T47D (cell line): Measurements from ENCODE around the gene PRKCZ.

Experiments
- DNase-seq, 2 experiments: peaks; one replicate each; pipeline versions ENCODE4 v3.0.0 to v3.0.0-alpha.2; 2011 to 2012; ENCODE audit warnings: low read depth in 1 of 2, low spot score in 1 of 2
- JUND ChIP-seq: IDR thresholded peaks from 2 replicates; pipeline ENCODE4 v1.6.1; 2012; ENCODE audit warnings: low read depth
- in situ Hi-C: cut with HindIII; loops from 2 replicates; pipeline ENCODE4 v1.10.0; 2016; ENCODE audit warnings: low sequenced_read_pairs, low pct_unique_long_range_greater_than_20kb

Gene PRKCZ

DNA sequence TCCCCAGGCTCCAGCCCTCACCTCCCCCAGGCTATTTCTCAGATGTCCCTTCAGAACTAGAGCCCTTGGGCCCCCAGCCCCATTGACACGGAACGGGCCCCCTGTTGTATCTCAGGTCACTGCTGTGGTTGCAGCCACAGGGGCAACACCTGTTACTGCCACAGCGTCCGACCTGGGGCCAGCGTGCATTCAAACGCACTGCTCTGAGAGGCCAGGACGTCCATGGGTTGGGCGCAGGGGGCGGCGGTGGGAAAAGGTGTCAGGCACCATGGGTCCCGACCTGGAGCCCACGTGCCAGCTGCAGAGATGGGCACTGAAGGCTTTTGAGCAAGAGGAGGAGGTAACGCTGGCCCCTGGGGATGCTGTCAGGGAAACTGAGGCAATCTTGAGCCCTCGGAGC is 131.1 kb downstream of the PRKCZ start:
- no peak for TF ChIP-seq JUND
- no peak for DNase-seq
- in situ Hi-C loops, result no loop called here

GRCh38 chr1:2181752-2182151 is 131.5 kb downstream of the PRKCZ start:
- TF ChIP-seq JUND, result no peak
- no peak for DNase-seq
- in situ Hi-C loops, result no loop called here

- no peak for DNase-seq
- in situ Hi-C loops, result no loop called here
- TF ChIP-seq JUND, result no peak
Observed at GRCh38 chr1:2182376-2182775, 132.2 kb downstream of the PRKCZ start.

DNA sequence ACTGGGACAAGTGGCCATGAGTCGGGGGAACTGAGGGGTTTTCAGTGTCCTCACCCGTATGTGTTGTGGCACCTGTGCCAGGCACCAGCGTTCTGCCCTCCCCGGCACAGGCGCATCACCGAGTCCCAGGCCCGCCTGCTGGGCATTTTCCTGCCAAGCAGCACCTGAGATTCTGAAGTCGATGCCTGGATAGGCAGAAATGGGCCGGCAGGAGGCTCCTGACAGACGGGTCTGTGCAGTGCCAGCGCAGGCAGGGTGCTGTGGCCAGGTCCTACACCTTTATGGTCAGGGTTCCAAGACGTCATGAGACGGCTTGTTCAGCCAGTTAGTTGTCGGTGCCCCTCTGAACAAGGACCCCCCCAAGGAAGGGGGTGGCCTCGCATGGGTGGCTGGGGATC is 133.7 kb downstream of the PRKCZ start:
- no peak for TF ChIP-seq JUND
- in situ Hi-C loops, result no loop called here
- no peak for DNase-seq

DNA sequence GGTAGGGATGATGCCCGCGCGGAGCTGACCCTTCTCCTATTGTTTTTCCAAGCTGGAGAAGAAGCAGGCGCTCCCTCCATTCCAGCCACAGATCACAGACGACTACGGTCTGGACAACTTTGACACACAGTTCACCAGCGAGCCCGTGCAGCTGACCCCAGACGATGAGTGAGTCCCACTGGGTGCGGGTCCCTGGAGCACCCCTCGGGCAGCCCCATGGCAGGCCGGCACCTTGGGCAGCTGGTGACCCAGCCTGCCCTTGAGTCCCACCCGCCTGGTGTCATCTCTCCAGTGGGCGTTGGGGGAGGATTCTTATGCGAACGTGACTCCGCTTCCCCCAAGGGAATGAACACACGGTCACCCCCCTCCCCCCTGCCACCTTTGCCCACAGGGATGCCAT is 134.3 kb downstream of the PRKCZ start:
- DNase-seq, result no peak
- in situ Hi-C loops, result no loop called here
- no peak for TF ChIP-seq JUND

DNA sequence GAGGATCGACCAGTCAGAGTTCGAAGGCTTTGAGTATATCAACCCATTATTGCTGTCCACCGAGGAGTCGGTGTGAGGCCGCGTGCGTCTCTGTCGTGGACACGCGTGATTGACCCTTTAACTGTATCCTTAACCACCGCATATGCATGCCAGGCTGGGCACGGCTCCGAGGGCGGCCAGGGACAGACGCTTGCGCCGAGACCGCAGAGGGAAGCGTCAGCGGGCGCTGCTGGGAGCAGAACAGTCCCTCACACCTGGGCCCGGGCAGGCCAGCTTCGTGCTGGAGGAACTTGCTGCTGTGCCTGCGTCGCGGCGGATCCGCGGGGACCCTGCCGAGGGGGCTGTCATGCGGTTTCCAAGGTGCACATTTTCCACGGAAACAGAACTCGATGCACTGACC is 134.7 kb downstream of the PRKCZ start:
- DNase-seq, result no peak
- no peak for TF ChIP-seq JUND
- in situ Hi-C loops, result no loop called here

DNA sequence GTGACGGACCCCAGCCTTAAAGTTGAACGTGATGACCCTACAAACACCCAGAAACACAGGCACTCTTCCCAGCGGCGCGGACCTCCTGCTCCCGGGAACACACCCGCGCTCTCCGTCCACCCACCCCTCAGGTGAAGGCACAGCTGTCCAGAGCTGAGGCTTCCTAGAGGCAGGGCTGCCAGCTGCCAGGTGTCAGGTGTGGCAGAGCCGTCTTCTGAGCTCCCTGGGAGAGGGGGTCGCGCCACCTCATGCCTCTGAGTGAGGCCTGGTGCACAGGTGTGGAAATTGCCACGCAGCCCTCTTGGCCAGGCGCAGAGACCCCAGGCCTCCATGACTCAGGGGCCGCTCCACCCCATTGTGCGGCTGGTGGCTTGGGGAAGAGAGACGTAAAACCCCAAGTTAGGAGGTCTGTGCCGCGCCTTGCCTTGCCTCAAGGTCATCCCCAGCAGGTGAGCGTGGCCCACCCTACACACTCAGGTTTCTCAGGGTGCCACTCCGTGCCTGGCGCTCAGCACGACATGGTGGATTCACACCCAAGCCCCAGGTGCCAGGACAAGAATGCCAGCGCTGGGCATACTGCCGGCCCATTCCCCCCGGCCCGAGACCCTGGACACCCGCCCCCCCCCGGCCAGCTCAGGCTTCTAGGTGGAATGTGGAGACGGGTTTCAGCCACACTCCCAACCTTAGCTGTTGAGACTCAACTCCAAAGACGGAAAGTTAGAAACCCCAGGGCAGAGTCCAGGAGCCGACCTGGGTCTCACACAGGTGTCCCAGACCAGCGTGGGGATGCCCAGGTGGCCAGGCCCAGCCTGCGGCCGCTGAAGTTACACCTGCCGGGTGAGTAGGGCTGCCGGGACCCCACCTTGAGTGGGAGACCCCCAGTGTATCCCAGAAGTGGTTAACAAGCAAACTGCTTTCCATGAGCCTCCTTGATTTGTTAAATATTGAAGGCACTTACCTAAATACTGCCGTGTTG is 136.0 kb downstream of the PRKCZ start:
- DNase-seq, result no peak
- in situ Hi-C loops, result no loop called here
- no peak for TF ChIP-seq JUND

DNA sequence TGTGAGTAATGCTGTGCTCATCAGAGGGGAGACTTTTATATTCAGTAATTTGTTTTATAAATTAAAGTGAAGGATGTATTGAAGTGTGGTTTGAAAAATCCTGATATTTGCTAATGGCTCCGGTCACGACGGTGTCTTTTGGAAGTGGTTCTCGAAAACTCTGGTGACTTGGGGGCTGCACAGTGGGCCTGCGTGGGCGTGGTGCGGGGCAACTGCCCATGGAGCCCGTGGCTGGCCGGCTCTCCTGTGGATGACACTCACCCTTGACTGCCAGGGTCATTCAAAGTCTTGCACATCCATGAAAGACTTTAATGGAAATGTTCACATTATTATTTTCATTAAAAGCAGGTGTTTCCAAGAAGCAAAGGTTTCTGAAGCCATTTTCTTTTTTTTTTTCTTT is 136.7 kb downstream of the PRKCZ start:
- in situ Hi-C loops, result no loop called here
- TF ChIP-seq JUND, result no peak
- no peak for DNase-seq

GRCh38 chr1:2187619-2188018 is 137.4 kb downstream of the PRKCZ start:
- in situ Hi-C loops, result no loop called here
- TF ChIP-seq JUND, result no peak
- no peak for DNase-seq

GRCh38 chr1:2188336-2188735 is 138.1 kb downstream of the PRKCZ start:
- no peak for DNase-seq
- in situ Hi-C loops, result no loop called here
- TF ChIP-seq JUND, result no peak

- in situ Hi-C loops, result no loop called here
- TF ChIP-seq JUND, result no peak
- peak; percentile 84 to 95 for DNase-seq
Observed at GRCh38 chr1:2189459-2190425, 139.5 kb downstream of the PRKCZ start.

DNA sequence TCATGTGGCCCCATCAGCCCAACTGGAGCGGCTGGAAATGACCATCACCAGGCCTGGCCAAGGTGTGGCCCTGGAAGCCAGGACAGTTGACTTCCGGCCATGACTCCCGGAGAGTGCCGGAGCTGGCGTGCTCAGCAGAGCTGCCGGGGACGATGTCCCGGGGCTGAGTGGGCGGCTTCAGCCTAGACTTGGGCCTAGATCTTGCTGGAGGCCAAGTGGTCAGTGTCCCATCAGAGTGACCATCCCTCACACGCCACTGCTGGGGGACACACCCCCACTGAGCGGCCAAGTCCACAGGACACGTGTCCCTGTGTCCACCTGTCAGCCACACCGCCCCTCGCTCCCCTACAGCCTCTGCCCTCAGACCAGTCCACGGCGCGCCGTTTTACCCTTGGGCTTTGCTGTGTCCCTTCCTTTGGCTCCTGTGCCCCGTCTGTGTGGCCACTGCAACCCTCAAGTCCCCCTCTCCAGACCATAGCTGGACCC is 140.3 kb downstream of the PRKCZ start:
- DNase-seq, result no peak
- TF ChIP-seq JUND, result no peak
- in situ Hi-C loops, result no loop called here
